OCI-LY1 (cell line): ENCODE data around the gene GABBR2.

ENCODE experiments used
- EZH2 ChIP-seq: fragments of 200-600 bp; sonication (generic), shearing (Covaris generic); IDR thresholded peaks from 2 replicates; pipeline ENCODE4 v1.8.0; 2017; ENCODE audit warnings: borderline replicate concordance, mixed run types, mild to moderate bottlenecking, antibody characterized with exemption, low read length, moderate library complexity, mixed read lengths
- TF ChIP-seq, protein P1 (sequence below): fragments of 200-600 bp; sonication (generic), shearing (Covaris generic); IDR thresholded peaks from 2 replicates; pipeline ENCODE4 v1.5.1; 2017; ENCODE audit warnings: mild to moderate bottlenecking, antibody characterized with exemption, low read length, moderate library complexity, mixed read lengths

DNA sequence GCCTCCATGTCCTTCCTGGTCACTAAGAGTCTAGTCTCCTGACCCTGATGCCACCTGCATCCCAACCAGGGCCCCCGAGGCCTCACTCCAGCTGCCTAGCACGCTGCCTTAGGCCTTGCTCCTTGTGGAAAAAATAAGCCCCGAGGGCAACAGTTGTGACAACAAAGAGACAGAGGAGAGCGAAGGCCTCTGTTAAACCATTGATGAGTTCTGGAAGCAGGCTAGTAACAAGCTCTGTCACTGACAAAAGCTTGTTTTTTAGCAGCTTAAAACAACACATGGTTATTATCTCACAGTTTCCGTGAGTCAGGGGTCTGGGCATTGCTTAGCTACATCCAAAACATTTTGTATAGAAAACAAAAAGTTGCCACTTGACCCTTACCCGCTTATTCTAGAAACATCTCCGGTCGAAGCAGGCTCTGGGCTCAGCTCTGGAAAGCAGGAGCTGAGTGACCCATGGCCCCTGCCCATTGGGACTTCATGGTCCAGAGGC is 405.1 kb downstream of the GABBR2 start:
- TF ChIP-seq, protein P1, sequence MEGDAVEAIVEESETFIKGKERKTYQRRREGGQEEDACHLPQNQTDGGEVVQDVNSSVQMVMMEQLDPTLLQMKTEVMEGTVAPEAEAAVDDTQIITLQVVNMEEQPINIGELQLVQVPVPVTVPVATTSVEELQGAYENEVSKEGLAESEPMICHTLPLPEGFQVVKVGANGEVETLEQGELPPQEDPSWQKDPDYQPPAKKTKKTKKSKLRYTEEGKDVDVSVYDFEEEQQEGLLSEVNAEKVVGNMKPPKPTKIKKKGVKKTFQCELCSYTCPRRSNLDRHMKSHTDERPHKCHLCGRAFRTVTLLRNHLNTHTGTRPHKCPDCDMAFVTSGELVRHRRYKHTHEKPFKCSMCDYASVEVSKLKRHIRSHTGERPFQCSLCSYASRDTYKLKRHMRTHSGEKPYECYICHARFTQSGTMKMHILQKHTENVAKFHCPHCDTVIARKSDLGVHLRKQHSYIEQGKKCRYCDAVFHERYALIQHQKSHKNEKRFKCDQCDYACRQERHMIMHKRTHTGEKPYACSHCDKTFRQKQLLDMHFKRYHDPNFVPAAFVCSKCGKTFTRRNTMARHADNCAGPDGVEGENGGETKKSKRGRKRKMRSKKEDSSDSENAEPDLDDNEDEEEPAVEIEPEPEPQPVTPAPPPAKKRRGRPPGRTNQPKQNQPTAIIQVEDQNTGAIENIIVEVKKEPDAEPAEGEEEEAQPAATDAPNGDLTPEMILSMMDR = no peak
- TF ChIP-seq EZH2 = no peak
